Dermis blood vessel endothelial cell (primary cell): ENCODE measurements around the gene RORB. TPM values are rescaled to one million over a fixed set of nuclear protein-coding genes. Genes with fewer than 3 reads are reported as not detected.
"Not testable (repeated sequence)": the region's sequence is repeated elsewhere in the genome, so short reads cannot be mapped to it uniquely, and the experiment has no call there.

Source experiments
- DNase-seq: peaks from one replicate; pipeline ENCODE4 v3.0.0; 2010
- total RNA-seq: library from RNA; depleted of rRNA; stranded (reverse); fragments of >200 nt; gene quantifications from 2 replicates; pipeline ENCODE4 v1.2.3, GENCODE V29; 2014

The RORB gene
- total RNA-seq, 1 donor from 2014 or later = under 0.01 TPM

GRCh38 chr9:74517188-74517587, 20.1 kb downstream of the RORB start:
- DNase-seq = no peak

- DNase-seq = no peak
Observed at GRCh38 chr9:74519419-74519818, 22.3 kb downstream of the RORB start.

GRCh38 chr9:74521009-74521408, 23.9 kb downstream of the RORB start:
- DNase-seq = no peak

GRCh38 chr9:74524289-74524688, 27.2 kb downstream of the RORB start:
- DNase-seq = no peak

GRCh38 chr9:74526215-74526614, 29.1 kb downstream of the RORB start:
- DNase-seq = no peak

GRCh38 chr9:74527718-74528117, 30.6 kb downstream of the RORB start:
- DNase-seq = no peak

GRCh38 chr9:74528207-74528606, 31.1 kb downstream of the RORB start:
- no peak for DNase-seq

- DNase-seq = not testable (repeated sequence)
Observed at GRCh38 chr9:74530458-74530857, 33.3 kb downstream of the RORB start.

GRCh38 chr9:74533253-74533652, 36.1 kb downstream of the RORB start:
- no peak for DNase-seq

GRCh38 chr9:74534841-74535240, 37.7 kb downstream of the RORB start:
- DNase-seq = no peak

GRCh38 chr9:74543145-74543544, 46.0 kb downstream of the RORB start:
- no peak for DNase-seq

GRCh38 chr9:74551266-74551665, 54.1 kb downstream of the RORB start:
- no peak for DNase-seq

GRCh38 chr9:74554751-74555419, 57.8 kb downstream of the RORB start:
- no peak for DNase-seq

GRCh38 chr9:74555565-74555964, 58.4 kb downstream of the RORB start:
- DNase-seq = no peak

GRCh38 chr9:74556685-74557084, 59.5 kb downstream of the RORB start:
- no peak for DNase-seq

GRCh38 chr9:74557571-74557970, 60.4 kb downstream of the RORB start:
- no peak for DNase-seq

- no peak for DNase-seq
Observed at GRCh38 chr9:74562611-74563010, 65.5 kb downstream of the RORB start.

- peak; percentile 59 for DNase-seq
Observed at GRCh38 chr9:74570879-74571512, 73.9 kb downstream of the RORB start.

GRCh38 chr9:74573640-74574191, 76.6 kb downstream of the RORB start:
- no peak for DNase-seq

GRCh38 chr9:74576176-74576575, 79.0 kb downstream of the RORB start:
- no peak for DNase-seq

GRCh38 chr9:74577956-74578355, 80.8 kb downstream of the RORB start:
- DNase-seq = peak; percentile 5

- no peak for DNase-seq
Observed at GRCh38 chr9:74589576-74589975, 92.4 kb downstream of the RORB start.

GRCh38 chr9:74595286-74595685, 98.2 kb downstream of the RORB start:
- DNase-seq = no peak

- DNase-seq = no peak
Observed at GRCh38 chr9:74598874-74599273, 101.7 kb downstream of the RORB start.
